Measurements from ENCODE around the gene PMFBP1.

Gene PMFBP1

DNA sequence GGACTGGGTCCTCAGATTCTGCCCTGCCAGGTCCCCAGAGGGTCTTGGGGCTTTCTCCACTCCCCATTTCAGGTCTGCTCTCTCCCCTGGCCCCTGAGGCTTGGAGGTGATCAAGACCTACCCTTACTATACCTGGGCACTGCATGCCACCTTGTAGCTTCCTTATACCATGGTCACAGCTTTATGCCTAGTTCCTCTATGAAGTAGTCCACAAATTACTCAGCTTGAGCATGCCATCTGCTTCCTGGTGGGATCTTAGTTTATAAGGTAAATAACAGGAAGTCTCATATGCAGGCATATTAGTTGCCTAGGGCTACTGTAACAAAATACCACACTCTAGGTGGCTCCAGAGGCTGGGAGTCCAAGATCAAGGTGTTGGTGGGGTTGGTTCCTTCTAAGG, 11.0 kb upstream of the PMFBP1 start:
- DNase-seq (ENCODE audit: low read depth) = no peak

DNA sequence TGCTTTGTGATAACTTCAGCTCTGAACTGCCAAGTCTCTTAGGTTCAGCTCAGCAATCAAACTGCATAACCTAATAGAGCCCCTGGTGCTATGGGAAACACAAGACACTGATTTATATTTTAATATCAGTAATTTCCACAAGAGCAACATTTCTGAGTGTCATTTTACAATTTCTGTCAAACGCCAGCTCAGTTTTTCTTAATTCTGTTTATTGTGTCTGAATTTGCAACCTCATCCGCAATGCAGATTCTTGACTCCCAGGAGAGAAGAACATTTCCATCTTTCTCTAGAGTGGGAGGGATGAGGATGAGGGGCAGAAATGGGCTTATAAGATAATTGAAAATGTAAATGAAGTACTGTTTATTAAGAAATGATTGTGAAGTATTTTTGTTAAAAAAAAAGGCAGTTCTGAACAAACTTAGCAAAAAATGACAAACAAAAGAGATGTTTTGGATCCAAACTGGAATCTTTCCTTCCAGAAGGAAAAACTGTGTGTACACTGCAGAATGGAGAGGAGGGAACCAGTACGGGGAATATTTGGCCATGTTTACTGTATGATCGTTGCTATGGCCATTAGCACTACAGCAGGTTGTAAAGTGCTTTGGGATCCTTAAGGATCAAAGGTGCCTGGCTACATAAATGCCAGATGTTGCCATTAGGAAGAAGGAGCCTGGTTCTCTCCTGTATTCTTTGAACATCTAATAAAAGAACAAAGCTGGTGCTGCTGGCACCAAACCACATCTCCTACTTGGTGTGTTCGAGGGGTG, 7.4 kb upstream of the PMFBP1 start:
- no peak for DNase-seq (ENCODE audit: low read depth)

DNA sequence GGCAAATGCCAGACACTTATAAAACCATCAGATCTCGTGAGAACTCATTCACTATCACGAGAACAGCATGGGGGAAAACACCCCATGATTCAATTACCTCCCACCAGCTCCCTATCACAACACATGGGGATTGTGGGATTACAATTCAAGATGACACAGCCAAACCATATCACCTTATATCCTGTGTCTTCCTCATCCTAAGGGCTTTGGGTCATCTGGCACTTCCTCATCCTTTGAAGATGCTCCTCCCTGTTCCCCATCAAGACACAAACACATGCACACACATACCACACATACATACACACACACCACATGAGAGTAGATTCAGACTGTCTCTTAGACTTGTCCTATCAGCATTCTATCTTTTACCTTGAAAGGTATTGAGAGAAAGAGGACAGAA, 2.8 kb upstream of the PMFBP1 start:
- DNase-seq (ENCODE audit: low read depth) = no peak

GRCh38 chr16:72173997-72174396, 2.0 kb upstream of the PMFBP1 start:
- no peak for DNase-seq (ENCODE audit: low read depth)

- DNase-seq (ENCODE audit: low read depth) = no peak
Observed at GRCh38 chr16:72171236-72171635, 719 bp downstream of the PMFBP1 start.

DNA sequence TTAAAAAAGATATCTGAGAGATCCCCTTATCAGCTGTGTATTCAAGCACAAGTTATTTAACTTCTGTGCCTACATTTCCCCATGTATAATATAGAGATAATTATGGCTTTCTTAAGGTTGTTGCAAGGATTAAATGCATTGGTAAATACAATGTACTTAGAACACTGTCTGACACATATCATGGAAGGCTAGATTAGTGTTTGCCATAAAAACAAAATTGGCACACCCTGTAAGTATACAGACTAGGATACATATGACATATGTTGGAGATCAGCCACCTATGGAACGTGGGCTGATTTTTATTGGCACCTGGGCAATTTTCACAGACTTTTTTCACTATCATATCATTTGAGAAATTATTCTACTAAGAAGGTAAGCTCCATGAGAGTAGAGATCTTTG, 2.2 kb downstream of the PMFBP1 start:
- DNase-seq (ENCODE audit: low read depth) = no peak

DNA sequence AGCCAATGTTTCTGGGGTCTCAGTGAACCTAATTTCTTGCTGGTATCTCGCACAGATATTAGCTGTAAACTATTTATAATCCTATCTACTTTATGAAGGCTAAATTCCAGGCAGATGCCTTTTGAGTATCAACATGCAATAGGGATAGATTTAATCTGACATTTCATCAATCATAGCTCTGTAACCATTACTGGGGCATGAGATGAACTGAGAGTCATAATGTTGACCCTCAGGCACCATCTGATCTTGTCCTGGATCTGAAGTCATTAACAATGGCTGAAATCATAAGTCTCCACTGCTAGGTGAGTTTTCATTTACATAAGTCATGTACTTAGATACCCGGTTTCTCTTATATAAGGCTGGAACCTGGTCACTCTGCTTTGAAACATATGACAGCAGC, 3.6 kb downstream of the PMFBP1 start:
- no peak for DNase-seq (ENCODE audit: low read depth)

GRCh38 chr16:72166954-72167561, 4.9 kb downstream of the PMFBP1 start:
- DNase-seq (ENCODE audit: low read depth) = no peak

- no peak for DNase-seq (ENCODE audit: low read depth)
Observed at GRCh38 chr16:72166151-72166550, 5.8 kb downstream of the PMFBP1 start.

GRCh38 chr16:72164691-72165090, 7.3 kb downstream of the PMFBP1 start:
- DNase-seq (ENCODE audit: low read depth) = no peak

GRCh38 chr16:72162105-72162692, 9.8 kb downstream of the PMFBP1 start:
- DNase-seq (ENCODE audit: low read depth) = no peak

DNA sequence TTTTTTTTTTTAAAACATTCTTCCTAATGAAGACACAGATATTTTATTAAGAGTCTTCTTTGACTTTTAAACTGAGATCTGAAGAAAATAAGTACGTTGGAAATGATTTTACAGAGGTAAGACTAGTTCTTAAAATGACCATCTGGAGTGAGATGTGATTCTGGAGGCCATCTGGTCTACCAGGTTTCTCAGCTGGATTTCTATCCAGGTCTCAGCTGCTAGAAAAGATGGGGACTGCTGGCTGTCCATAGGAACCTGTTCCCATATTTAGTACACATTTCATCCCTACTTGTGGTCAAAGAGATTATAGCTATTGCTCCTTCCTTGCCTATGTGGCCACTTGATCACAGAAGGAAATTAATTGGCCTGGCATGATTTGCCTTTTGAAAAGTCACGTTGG, 12.2 kb downstream of the PMFBP1 start:
- DNase-seq (ENCODE audit: low read depth) = no peak

DNA sequence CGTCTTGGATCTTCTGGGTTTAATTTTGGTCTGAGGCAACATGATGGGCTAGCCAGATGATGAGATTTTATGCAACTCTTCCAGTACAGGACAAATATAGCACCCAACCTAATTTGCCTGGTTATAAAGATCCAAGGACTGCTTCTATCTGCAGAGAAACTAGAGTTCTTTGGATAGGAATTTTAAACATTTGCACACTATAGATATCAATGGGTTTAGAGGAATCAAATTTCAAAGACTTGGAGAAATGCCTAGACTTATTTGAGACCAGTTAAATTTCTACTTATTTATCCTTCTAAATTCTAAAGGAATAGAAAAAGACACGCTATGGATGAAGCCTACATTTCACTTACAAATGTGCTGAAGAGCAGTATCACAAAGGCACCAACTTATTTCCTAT, 12.6 kb downstream of the PMFBP1 start:
- no peak for DNase-seq (ENCODE audit: low read depth)

- no peak for DNase-seq (ENCODE audit: low read depth)
Observed at GRCh38 chr16:72149676-72150464, 22.1 kb downstream of the PMFBP1 start.

DNA sequence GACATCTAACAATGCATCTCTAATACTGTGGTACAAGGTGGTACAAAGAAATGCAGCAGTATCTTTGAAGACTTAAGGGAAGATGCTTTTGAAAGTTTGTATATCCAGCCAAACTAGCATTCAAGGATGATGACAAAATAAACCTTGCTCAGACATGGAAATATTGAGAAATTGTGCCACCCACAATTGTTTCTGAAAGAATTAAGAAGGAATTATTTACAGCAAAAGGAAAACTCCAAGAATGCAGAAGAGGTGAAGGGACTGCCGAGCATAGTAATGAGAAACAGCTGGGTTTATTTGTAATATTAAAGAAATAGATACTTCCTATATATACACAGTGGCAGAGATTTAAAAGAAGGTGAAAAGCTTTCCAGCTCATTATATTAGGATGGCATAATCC, 29.5 kb downstream of the PMFBP1 start:
- DNase-seq (ENCODE audit: low read depth) = no peak

DNA sequence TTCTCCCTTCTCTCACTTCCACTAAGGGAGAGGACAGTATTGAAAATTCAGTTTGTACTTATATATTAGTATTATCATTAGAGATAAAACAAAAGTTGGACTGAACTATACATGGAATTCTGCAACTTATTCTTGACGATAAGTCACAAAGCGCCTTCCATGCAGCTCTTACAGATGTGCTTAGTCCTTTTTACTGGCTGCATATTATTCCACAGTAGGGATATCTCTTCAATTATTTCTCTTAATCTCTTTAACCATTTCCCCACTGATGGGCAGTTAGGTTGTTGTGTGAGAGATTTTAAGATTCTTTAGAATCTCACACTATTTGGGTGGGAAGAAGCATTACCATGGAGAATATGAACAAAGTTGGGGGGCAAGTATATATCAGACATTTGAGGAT, 32.0 kb downstream of the PMFBP1 start:
- DNase-seq (ENCODE audit: low read depth) = no peak

DNA sequence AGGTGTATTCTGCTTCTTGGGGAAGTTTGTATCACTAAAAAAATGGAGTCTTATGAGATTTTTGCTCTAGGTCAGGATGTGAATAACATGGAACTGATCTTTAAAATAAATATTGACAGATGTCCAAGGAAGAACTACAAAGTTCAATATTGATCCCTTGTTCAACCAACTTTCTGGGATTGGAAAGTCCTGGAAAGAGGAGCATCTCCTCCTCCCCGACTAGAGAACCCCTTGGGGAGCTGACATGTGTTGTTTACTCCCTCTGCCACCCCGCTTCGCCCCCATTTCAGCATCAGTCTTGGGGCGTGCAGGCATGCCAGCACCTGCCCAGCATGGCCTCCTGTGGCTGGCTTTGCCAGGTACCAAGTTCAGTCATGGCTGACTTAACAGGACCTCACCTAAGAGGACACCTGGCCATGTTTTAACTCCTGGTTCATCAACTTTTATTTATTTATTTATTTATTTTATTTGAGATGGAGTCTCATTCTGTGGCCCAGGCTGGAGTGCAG, 33.8 kb downstream of the PMFBP1 start:
- DNase-seq (ENCODE audit: low read depth) = no peak

- DNase-seq (ENCODE audit: low read depth) = no peak
Observed at GRCh38 chr16:72137380-72138063, 34.4 kb downstream of the PMFBP1 start.

DNA sequence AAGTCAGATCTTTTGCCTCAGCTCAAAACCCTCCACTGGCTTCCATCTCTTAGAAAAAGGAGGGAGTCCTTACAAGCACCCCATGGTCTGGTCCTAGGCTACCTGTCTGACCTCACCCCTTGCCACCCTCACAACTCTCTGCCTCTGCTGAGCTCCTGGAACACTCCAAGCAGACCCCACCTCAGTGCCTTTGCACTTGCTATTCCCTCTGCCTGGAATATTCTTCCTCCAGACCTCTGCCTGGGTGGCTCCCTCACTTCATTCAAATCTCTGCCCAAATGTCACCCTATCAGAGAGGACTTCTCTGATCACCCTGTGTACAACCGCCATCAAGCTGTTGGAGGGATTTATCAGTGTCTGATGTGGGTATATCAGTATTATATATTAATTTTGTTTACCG, 37.4 kb downstream of the PMFBP1 start:
- DNase-seq (ENCODE audit: low read depth) = no peak

DNA sequence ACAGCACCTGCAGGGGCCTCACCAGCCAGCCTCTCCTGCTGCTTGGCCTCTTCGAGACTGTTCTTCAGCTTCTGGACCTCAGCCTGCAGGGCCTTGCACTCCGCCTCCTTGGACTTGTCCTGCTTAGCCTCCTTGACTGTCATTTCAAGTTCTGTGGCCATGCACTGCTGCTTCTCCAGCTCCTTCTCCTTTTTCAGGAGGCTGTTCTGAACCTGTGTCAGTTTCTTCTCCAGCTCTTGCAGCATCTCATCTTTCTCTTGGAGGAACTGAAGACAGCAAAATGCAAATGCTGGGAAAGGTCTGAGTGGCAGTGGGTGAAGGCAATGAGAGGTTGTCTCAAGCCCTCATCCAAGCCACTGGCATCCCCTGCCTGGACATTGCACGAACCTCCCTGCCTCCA, 39.2 kb downstream of the PMFBP1 start:
- no peak for DNase-seq (ENCODE audit: low read depth)

GRCh38 chr16:72131036-72131435, 40.9 kb downstream of the PMFBP1 start:
- peak; percentile 90 for DNase-seq (ENCODE audit: low read depth)

Measured in amniotic epithelial cell (primary cell).